ENCODE measurements around the gene TERT. TPM values are rescaled to one million over a fixed set of nuclear protein-coding genes. Genes with fewer than 3 reads are reported as not detected.

Gene TERT
- total and polyA plus RNA-seq, 10 of the 15 experiments (the other 5 are each of a cell fraction or from before 2014, with no cell fraction given) = 0.08 to 21.5 (median 5.0) TPM

GRCh38 chr5:1252681-1253080, 42.2 kb downstream of the TERT start (continued):
- TF ChIP-seq, protein P1, sequence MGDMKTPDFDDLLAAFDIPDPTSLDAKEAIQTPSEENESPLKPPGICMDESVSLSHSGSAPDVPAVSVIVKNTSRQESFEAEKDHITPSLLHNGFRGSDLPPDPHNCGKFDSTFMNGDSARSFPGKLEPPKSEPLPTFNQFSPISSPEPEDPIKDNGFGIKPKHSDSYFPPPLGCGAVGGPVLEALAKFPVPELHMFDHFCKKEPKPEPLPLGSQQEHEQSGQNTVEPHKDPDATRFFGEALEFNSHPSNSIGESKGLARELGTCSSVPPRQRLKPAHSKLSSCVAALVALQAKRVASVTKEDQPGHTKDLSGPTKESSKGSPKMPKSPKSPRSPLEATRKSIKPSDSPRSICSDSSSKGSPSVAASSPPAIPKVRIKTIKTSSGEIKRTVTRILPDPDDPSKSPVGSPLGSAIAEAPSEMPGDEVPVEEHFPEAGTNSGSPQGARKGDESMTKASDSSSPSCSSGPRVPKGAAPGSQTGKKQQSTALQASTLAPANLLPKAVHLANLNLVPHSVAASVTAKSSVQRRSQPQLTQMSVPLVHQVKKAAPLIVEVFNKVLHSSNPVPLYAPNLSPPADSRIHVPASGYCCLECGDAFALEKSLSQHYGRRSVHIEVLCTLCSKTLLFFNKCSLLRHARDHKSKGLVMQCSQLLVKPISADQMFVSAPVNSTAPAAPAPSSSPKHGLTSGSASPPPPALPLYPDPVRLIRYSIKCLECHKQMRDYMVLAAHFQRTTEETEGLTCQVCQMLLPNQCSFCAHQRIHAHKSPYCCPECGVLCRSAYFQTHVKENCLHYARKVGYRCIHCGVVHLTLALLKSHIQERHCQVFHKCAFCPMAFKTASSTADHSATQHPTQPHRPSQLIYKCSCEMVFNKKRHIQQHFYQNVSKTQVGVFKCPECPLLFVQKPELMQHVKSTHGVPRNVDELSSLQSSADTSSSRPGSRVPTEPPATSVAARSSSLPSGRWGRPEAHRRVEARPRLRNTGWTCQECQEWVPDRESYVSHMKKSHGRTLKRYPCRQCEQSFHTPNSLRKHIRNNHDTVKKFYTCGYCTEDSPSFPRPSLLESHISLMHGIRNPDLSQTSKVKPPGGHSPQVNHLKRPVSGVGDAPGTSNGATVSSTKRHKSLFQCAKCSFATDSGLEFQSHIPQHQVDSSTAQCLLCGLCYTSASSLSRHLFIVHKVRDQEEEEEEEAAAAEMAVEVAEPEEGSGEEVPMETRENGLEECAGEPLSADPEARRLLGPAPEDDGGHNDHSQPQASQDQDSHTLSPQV (IDR thresholded peaks at IDR 0.05) = no peak
- no peak for TF ChIP-seq JUNB (IDR thresholded peaks at IDR 0.05)
- TF ChIP-seq EZH2 (IDR thresholded peaks at IDR 0.05; ENCODE audit: borderline replicate concordance, control insufficient read depth, low read depth, low read length) = no peak
- no peak for TF ChIP-seq ASH2L (IDR thresholded peaks at IDR 0.05; ENCODE audit: borderline replicate concordance, low read depth)
- TF ChIP-seq DPF2 (IDR thresholded peaks at IDR 0.05) = no peak
- no peak for TF ChIP-seq TAF1 (IDR thresholded peaks at IDR 0.05; ENCODE audit: borderline replicate concordance, low read depth, low read length)
- TF ChIP-seq MYB (IDR thresholded peaks at IDR 0.05; ENCODE audit: borderline replicate concordance, low read depth, low read length) = no peak

DNA sequence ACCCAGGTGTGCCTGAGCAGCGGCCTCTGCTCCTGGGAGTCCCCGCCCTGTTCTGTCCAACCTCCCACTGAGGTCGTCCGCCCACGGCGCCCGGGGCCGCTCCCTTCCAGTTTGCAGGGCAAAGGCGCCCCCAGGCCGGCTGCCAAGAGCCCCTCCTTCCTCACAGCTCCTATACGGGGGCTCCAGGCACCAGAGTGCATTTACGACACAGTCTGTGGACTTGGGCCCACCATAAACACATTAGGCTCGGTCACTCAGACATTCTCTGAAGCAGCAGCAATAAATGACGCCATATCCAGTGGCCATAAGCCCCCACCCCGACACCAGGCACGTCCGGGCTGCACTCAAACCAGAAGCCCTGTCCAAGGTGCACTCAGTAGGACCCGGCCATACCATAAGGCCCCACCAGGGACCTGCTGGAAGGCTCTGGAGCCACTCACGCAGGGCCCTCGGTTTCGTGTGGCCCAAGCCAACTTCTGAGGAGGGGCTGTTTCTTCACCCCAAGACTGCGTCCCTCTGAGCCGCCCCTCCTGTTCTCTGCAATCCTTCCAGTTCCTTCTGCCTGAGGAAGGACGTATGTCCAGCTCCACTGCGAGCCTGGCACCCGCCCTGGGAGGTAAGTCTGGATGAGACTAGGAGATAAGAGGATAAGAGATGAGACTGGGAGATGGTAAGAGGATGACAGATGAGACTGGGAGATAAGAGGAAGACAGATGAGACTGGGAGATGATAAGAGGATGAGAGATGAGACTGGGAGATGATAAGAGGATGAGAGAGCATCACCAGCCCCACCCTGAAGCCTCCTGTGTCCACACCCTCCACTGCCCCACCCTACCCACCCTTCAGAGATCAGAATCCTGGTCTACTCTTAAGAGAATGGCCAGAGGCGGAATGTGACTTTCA, 42.9 kb downstream of the TERT start:
- CTCF ChIA-PET = no interaction called here
- Histone ChIP-seq H3K27ac (ENCODE audit: control insufficient read depth, insufficient read depth) (no peak overlapping the region), H3K79me2 (ENCODE audit: control insufficient read depth, insufficient read depth, low read length) (no peaks in the 10 kb centered on the region), H3K4me3 (no peak overlapping the region), H4K20me1 (ENCODE audit: control insufficient read depth, insufficient read depth) (no peaks in the 10 kb centered on the region), H2AFZ (ENCODE audit: control insufficient read depth, low read depth, low read length) (no peak overlapping the region), H3K4me2 (ENCODE audit: control insufficient read depth, insufficient read depth) (no peak overlapping the region), H3K9ac (ENCODE audit: control insufficient read depth, insufficient read depth, low read length) (no peak overlapping the region), H3K27me3 (replicated peaks in 1 of 2; ENCODE audit: control insufficient read depth in 2 of 2, insufficient read depth in 2 of 2, low read length in 1 of 2) (no peaks in the 10 kb centered on the region; a peak in 1 of 4 replicates), H3K36me3 (ENCODE audit: control insufficient read depth in 2 of 2, insufficient read depth in 2 of 2, low read length in 1 of 2) (no peaks in the 10 kb centered on the region; a peak in 1 of 4 replicates), H3K9me3 (replicated peaks; ENCODE audit: control insufficient read depth, insufficient read depth, low read length) (no peaks in the 10 kb centered on the region), H3K4me1 (ENCODE audit: control insufficient read depth, insufficient read depth, low read length) (no peaks in the 10 kb centered on the region)
- no peak for ATAC-seq
- RAD21 ChIA-PET (ENCODE audit: unreplicated experiment) = no interaction called here
- DNase-seq (ENCODE audit: low read depth, low spot score) = no peak
- in situ Hi-C loops (cut with MboI) (no loop called here), intact Hi-C loops (cut with micrococcal nuclease; ENCODE audit: unreplicated experiment) (no loop called here)
- BruUV-seq (replicated peaks) = no TSS peak
- no peak for FAIRE-seq
- SMC1A ChIA-PET (ENCODE audit: uncharacterized antibody, unreplicated experiment) = no interaction called here
- 38% methylated on average over 27 of the region's 27 CpGs for WGBS (ENCODE audit: insufficient coverage, insufficient replicate concordance, low lambda C conversion rate, missing lambda C conversion rate)
- POLR2A ChIA-PET = no interaction called here
- no peak for TF ChIP-seq SKIL (IDR thresholded peaks at IDR 0.05; ENCODE audit: low read depth, poor library complexity, severe bottlenecking)
- no peak for TF ChIP-seq SREBF2 (IDR thresholded peaks at IDR 0.05; ENCODE audit: low read length)
- TF ChIP-seq RB1 (IDR thresholded peaks at IDR 0.05; ENCODE audit: borderline replicate concordance) = no peak
- TF ChIP-seq HDAC6 (IDR thresholded peaks at IDR 0.05; ENCODE audit: unreplicated experiment) = no peak
- TF ChIP-seq HDAC2 (IDR thresholded peaks at IDR 0.05) = no peak
- TF ChIP-seq ZSCAN29 (IDR thresholded peaks at IDR 0.05) = no peak
- no peak for TF ChIP-seq CREM (IDR thresholded peaks at IDR 0.05; ENCODE audit: low read depth)
- no peak for TF ChIP-seq RFX5 (IDR thresholded peaks at IDR 0.05; ENCODE audit: low read depth, low read length)
- no peak for TF ChIP-seq BRCA1 (IDR thresholded peaks at IDR 0.05; ENCODE audit: low read depth, low read length)
- TF ChIP-seq ZNF217 (IDR thresholded peaks at IDR 0.05) = no peak
- TF ChIP-seq HDGF (IDR thresholded peaks at IDR 0.05) = no peak
- TF ChIP-seq SUZ12 (IDR thresholded peaks at IDR 0.05; ENCODE audit: unreplicated experiment) = no peak
